GM20000 (cell line): ENCODE data around the gene TMEM259.
A peak's percentile ranks its signal among the peaks of the same experiment; 100 is the strongest.

Experiments
- DNase-seq: peaks from one replicate; pipeline ENCODE4 v3.0.0; 2012; ENCODE audit warnings: low spot score
- TF ChIP-seq, protein P1 (sequence below): IDR thresholded peaks from 2 replicates; pipeline ENCODE4 v1.5.1; 2012; ENCODE audit warnings: mild to moderate bottlenecking, control low read depth; ENCODE audit errors: extremely low read depth, missing control alignments

The TMEM259 gene

DNA sequence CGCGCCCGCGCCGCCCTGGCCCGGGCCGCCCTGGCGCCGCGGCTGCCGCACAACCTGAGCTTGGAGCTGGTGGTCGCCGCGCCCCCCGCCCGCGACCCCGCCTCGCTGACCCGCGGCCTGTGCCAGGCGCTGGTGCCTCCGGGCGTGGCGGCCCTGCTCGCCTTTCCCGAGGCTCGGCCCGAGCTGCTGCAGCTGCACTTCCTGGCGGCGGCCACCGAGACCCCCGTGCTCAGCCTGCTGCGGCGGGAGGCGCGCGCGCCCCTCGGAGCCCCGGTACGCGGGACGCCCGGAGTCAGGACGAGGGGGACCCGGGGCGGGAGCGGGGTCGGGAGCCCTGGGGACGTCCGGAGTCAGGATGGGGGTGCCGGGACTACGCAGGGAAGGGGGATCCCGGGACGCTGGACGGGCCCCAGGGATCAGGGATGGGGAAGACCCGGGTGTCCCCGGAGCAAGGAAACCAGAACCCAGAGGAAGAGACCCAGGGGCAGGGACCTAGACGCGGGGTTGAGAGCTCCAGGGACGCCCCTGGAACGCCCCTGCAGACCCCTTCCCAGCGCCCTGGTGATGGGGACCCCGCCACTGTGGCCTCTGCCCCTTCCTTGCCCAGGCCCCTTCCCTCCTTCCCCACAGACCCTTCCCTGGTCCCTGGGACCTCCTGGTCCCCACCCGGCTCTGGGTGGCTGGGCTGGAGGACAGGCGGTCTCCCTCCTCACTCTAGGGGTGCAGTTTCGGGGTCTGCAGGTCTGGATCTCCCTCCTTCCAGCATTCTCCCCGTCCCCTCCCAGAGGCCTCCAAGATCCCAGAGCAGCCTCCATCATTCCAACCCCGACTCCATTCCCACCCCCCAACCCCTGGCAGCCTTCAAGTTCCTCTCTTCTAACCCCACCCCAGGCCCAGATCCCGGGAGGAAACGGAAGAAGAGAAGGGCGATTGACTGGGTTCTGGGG is 20.1 kb downstream of the TMEM259 start:
- TF ChIP-seq, protein P1, sequence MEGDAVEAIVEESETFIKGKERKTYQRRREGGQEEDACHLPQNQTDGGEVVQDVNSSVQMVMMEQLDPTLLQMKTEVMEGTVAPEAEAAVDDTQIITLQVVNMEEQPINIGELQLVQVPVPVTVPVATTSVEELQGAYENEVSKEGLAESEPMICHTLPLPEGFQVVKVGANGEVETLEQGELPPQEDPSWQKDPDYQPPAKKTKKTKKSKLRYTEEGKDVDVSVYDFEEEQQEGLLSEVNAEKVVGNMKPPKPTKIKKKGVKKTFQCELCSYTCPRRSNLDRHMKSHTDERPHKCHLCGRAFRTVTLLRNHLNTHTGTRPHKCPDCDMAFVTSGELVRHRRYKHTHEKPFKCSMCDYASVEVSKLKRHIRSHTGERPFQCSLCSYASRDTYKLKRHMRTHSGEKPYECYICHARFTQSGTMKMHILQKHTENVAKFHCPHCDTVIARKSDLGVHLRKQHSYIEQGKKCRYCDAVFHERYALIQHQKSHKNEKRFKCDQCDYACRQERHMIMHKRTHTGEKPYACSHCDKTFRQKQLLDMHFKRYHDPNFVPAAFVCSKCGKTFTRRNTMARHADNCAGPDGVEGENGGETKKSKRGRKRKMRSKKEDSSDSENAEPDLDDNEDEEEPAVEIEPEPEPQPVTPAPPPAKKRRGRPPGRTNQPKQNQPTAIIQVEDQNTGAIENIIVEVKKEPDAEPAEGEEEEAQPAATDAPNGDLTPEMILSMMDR = no peak
- DNase-seq = no peak

DNA sequence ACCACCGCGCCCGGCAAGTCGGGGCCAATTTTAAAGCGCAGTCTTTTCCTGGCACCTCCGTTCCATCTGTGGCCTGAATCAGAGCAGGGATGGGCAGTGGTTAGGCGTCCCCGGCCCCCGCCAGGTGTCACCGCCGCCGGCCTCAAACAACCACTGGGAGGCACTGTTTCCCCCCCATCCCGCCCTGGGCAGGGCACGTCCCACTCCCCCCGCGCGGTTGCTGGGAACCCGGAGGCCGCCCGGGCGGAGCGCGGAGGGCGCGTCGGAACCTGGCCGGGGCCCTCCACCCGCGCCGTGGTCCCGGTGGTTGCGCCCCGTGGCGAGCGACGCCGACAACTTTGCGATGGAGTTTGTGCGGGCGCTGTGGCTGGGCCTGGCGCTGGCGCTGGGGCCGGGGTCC is 20.8 kb downstream of the TMEM259 start, which contains the start of gene GRIN3B:
Gene GRIN3B (plus strand): TSS at position 325 of the 400 bp plus-strand sequence. CDS start 19 bp downstream, at position 344.
- DNase-seq = peak; percentile 89
- TF ChIP-seq, protein P1 = peak; percentile 32

DNA sequence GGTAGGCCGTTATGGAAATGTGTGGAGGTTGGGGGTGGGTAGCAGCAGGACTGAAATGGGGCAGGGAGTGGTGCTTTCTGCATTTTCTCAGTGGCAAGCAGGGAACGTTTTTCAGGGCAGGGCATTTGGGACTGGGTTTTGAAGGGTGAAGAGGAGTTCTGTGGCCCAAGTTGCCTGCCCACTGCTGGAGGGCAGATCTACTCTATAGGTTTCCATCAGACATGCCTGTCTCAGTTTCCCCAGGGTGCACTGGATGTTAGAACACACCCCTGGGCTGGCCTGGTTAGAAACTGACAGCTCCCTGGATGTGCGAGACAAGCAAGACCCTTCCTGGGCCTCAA is 21.6 kb downstream of the TMEM259 start:
- DNase-seq = no peak
- TF ChIP-seq, protein P1 = no peak

DNA sequence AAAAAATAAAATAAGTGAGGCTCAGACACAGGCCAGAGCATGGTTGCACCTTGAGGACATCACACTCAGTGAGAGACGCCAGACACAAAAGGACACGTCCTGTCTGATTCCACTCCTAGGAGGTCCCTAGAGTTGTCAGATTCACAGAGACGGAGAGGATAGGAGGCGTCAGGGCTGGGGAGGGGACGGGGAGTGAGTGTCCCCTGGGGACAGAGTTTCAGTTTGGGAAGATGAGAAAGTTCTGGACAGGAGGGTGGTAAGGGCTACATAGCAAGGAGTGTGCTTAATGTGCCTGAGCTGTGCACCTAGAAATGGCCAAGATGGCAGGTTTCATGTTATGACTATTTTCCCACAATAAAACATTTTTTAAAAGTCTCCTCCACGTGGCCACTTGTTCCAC is 22.9 kb downstream of the TMEM259 start:
- DNase-seq = no peak
- TF ChIP-seq, protein P1 = no peak

DNA sequence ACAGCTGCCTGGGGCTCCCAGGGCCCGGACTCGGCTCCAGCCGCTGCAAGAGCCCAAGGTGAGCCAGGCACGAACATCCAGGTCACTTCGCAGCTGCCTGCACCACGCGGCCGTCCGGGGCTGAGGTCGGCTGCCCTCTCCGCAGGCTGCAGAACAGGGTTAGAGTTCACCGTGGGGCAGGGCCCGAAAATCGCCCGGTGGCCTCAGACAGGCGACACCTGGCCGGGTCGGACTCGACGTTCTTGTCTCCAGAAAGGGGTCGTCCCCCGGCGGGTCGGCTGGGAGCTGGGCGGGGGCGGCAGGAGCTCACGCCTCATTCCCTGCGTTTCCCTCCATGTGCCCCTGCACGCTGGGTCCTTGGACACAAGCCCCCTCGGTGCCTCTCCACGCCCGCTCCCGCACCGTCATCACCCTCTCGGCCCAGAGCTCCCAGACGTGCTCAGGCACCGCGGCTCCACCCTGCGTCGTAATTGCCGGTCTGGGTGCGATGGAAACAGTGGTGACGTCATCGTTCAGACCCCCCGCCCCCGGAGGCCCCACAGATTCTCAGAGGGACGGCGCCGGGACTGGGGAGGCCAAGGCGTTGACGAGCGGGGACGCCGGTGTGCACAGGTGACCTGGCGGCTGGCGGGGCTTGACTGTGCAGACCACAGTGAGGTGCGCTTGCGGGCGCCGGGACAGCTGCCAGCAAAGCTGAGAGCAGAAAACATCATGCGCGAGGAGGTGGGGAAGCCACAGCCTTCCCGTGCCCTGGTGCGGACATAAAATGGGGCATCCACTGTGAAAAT is 24.7 kb downstream of the TMEM259 start:
- no peak for DNase-seq
- TF ChIP-seq, protein P1 = no peak

DNA sequence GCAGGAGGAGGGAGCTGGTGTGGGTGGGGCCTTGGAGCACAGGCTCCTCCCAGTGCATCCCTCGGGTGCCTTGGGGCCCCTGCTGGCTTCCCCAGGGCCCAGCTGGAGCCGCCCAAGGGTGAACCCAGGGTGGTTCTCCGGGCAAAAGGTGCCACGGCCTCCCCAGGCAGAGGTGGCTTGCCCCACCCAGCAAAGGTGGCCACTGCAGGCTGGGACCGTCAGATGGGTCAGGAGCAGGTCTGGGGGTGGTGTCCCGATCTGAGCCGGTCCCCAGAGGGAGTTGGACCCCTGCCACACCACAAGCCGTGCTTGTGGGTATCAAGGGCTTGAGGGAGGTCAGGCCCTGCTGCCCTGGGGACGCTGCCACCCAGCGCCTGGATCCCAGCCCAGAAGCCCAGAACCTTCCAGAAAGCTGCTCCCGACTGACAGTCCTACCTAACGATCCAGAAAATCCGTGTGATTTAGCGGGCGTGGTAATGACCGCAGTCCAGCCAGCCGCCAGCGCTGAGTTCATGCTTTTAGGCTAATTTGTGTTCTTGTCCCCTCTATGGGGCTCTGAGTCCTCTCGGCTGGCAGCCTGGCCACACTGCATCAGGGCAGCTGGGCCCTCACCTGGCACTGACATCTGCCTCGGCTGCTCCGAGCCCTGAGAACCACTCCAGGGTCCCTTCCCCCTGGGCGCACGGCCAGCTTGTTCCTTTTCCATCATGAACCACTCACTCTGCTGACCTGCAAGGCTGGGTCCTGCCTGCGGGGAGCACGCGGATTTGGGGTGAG is 25.7 kb downstream of the TMEM259 start:
- TF ChIP-seq, protein P1 = no peak
- DNase-seq = no peak
